GM12891 (cell line): ENCODE measurements around the gene CSTPP1.

Source experiments
- PAX5 ChIP-seq: IDR thresholded peaks from 2 replicates; pipeline ENCODE4 v1.6.1; 2011; ENCODE audit warnings: low read length, moderate library complexity, mild to moderate bottlenecking; ENCODE audit not compliant: insufficient read depth, severe bottlenecking
- POLR2A ChIP-seq: IDR thresholded peaks from 2 replicates; pipeline ENCODE4 v1.6.1; 2011; ENCODE audit warnings: low read depth, low read length, control low read depth
- POLR2AphosphoS5 ChIP-seq: IDR thresholded peaks from 2 replicates; pipeline ENCODE4 v1.6.1; 2011; ENCODE audit warnings: low read depth, low read length, control low read depth
- SPI1 ChIP-seq: IDR thresholded peaks from 2 replicates; pipeline ENCODE4 v1.6.1; 2011; ENCODE audit warnings: low read depth, low read length, control low read depth
- TAF1 ChIP-seq: IDR thresholded peaks from 2 replicates; pipeline ENCODE4 v1.6.1; 2011; ENCODE audit warnings: low read depth, low read length, control low read depth

GRCh38 chr11:46912526-46913150 is 23.9 kb upstream of the CSTPP1 start:
- TF ChIP-seq POLR2AphosphoS5 (no peak), TAF1 (no peak), POLR2A (no peak), SPI1 (no peak), PAX5 (no peak)
